Ecto neural progenitor cell (in vitro differentiated cells): ENCODE measurements around the gene CD81.
"Not testable (repeated sequence)": the region's sequence is repeated elsewhere in the genome, so short reads cannot be mapped to it uniquely, and the experiment has no call there.

ENCODE experiments used
- DNase-seq: peaks from one replicate; pipeline ENCODE4 v3.0.0-alpha.2; 2018; ENCODE audit warnings: low spot score

The CD81 gene

DNA sequence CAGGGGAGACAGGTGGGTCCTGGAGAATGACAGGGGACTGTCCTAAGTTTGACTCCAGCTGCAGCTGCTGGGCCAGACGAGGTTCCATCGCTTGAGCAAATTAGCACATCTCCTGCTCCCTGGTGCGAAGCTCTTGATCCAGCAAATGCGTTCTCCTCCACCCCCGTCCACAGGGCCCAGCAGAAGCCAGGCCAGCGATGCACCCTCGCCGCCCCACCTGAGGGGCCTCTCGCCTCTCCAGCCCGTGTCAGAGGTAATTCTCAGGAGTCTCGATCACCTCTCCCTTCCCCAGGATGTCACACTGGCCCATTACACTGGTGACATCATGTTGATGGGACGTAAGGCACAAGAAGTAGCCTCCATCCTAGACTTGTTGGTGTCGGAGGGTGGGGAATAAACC is 19.5 kb upstream of the CD81 start:
- not testable (repeated sequence) for DNase-seq

DNA sequence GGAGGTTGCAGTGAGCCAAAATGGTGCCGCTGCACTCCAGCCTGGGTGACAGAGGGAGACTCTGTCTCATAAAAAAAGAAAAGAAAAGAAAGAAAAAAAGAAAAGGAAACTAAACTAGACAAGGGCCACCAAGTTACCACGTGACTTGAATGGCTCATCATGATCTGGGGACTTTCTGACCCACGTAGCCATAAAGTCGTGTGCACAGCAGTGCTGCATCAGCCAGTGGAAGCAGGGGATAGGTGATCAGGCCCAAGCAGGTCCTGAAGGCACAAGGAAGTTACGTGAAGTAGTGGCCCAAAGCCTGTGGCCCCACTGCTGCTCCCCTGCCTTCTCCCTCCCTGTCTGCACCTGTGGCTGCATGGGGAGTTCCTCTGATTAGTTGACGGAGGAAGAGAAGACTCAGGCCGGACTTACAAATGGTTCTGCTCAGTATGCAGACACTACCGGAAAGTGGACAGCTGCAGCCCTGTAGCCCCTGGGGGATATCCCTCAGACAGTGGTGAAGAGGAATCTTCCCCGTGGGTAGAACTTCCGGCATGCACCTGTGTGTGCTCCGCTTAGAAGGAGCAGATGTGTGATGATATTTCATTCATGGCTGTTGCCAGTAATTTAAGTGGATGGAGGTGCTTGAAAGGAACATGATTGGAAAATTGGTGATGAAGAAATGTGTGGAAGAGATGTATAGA is 18.2 kb upstream of the CD81 start:
- DNase-seq = no peak

DNA sequence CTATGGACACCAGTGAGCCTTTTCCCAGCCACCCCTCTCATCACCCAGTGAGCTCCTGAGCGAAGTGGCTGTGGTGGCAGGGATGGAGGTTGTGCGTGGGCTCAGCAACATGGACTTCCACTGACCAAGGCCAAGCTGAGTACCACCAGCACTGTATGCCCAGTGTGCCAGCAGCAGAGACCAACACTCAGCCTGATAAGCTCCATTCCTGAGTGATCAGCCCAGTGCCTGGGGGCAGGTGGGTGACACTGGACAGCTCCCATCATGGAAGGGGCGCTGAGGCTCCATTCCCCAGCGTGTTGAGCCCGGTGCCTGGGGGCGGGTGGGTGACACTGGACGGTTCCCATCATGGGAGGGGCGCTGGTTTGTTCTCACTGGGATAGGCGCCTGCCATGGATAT is 17.6 kb upstream of the CD81 start:
- no peak for DNase-seq

GRCh38 chr11:2360081-2360642 is 16.9 kb upstream of the CD81 start:
- no peak for DNase-seq

GRCh38 chr11:2361565-2361964 is 15.5 kb upstream of the CD81 start:
- DNase-seq = no peak

- no peak for DNase-seq
Observed at GRCh38 chr11:2362414-2362813, 14.7 kb upstream of the CD81 start.

DNA sequence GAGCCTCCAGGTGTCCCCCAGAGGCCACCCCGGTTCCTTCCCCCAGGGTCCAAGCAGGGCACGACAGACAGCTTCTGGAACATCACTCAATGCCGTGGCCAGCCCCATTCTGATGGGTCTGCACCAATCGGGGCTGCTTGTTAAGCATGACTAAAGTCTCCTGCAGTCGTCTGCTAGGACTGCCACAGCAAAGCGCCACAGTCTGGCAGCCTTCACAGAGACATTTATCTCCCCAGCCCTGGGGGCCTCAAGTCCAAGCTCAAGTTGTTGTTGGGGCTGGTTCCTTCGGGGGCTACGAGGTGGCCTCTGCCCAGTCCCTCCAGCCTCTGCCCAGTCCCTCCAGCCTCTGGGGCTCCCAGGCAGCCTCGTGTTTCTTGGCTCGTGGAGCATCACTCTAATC is 14.0 kb upstream of the CD81 start:
- no peak for DNase-seq

- no peak for DNase-seq
Observed at GRCh38 chr11:2363577-2364370, 13.3 kb upstream of the CD81 start.

- not testable (repeated sequence) for DNase-seq
Observed at GRCh38 chr11:2364386-2364785, 12.7 kb upstream of the CD81 start.

GRCh38 chr11:2365571-2366210 is 11.4 kb upstream of the CD81 start:
- no peak for DNase-seq

DNA sequence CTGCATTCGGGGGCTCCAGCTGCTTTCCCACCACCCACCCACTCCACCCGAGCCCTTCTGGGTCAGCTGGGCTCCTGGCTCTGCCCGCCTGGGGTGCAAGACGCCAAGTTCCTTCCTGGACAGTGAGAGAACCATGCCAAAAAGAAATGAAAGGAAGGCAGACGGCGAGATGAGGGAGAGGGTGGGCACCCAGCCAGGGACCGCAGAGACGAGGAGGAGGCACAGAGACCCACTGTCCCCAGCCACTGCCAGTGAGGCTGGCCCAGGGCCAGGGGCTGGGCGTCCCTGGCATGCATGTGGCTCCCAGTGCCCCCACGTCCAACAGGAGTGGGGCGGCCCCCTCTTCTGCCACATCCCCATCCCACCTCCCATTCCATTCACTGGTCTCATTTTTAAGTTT is 10.8 kb upstream of the CD81 start:
- no peak for DNase-seq

DNA sequence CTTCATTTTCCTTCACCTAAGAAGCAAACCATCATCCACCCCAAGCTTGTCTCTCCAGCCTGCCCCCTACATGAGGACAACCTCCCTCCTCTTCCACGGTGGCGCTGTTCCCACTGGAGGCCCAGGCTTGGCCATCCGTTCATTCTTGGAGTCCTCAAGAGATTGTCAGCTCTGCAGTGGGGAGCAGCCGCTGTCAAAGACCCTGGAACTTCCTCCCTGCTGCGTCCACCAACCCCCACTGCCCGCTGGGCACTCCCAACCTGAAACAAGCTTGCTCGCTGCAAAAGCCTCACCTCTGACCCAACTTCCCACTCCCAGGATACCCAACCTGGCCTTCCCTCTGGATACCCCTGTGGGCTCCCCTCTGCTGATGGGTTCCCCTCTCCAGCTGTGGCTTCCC is 10.4 kb upstream of the CD81 start:
- no peak for DNase-seq

DNA sequence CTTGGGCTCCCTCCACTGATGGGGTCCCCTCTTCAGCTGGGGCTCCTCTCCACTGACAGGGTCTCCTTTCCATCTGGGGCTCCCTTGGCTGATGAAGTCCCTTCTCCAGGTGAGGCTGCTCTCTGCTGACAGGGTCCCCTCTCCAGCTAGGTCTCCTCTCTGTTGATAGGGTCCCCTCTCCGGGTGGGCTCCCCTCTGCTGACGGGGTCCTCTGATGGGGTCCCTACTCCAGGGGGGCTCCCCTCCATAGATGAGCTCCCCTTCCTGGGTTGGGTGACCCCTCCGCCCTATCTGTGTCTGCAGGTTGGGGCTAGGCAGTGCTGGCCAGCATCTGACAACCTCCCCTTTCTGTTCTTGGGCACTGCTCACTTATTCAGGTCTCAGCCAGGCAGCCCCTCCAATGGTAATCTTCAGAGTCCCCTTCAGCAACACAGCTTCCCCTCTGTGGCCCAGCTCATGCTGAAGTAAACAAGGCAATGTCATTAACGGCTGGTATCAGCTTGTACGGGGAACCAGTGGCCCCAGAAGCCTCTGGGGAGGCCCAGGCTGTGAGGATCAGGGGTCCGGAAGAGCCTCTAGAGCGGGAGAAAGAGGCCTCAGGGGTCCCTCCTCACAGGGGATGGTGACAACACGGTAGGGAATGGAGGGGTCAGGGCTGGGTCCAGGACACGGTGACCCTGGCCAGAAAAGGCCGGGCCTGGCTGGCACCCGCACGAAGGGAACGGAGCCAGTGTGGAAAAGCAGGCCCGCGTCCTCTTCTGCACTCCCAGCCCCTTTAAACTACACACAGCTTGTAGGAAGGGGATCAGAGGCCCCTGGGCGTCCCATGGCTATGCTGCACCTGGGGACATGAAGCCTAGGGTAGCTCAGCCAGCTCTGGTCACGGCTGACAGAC is 9.6 kb upstream of the CD81 start:
- DNase-seq = no peak

DNA sequence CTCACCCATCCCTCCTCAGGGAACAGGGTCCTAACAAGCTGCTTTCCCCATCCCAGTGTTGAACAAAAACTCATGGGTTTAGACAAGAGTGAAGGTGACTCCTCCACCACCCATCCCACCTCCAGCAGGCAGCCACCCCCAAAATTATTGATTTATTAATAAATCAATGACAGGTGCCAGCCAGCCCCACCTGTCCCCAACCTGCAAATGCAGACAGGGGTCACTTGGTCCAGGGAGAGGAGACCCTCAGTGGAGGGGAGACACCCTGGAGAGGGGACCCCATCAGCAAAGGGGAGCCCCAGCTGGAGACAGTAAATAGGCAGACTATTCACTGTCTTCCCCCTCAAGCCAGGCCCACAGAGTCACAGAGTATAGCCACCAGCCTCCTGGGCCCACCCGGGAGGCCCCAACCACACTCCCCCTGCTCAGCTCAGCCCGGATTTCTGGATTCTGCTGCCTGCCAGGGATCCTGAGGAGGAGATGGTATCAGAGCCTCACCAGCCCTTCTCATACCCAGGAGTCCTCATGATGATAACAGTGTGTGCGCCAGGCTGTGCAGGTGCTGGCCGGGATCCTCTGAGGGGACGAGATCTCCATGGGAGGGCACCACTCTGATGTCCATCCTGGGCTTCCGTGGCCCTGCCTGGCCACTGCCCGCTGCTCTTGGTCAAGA is 8.8 kb upstream of the CD81 start:
- no peak for DNase-seq

DNA sequence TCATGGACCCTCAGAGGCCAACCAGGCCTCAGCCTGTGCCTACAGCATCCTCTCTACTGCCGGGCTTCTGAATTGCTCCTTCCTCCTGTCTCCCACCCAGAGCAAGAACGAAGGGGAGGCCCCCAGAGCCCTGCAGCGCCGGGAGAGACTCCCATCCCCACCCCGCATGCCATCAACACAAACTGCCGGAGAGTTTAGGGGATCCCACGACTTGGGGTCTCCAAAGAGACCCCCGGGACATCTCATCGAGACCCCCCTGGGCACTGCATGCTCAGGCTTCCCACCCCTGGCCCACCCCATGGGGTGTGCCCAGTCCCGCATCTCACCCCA is 8.3 kb upstream of the CD81 start:
- DNase-seq = no peak

GRCh38 chr11:2369320-2369719 is 7.8 kb upstream of the CD81 start:
- no peak for DNase-seq

DNA sequence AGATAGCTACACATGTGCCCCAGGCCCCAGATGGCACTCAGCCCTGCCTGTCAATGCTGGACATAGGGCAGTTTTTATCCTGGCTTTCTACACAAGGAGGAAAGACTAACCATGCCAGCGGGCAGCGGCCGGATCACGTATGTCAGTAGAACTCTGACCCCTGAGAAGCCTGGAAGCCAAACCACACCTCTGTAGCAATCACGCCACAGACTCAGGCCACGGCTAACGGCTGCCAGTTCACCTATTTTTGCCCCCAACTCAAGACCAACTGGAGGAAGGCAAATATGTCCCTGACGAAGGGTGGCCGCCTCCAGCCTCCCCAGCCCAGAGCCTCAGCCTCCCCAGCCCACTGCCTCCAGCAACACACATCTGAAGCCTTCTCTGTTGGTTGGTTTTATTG is 7.2 kb upstream of the CD81 start:
- DNase-seq = no peak

GRCh38 chr11:2374456-2375201 is 2.5 kb upstream of the CD81 start:
- DNase-seq = no peak

DNA sequence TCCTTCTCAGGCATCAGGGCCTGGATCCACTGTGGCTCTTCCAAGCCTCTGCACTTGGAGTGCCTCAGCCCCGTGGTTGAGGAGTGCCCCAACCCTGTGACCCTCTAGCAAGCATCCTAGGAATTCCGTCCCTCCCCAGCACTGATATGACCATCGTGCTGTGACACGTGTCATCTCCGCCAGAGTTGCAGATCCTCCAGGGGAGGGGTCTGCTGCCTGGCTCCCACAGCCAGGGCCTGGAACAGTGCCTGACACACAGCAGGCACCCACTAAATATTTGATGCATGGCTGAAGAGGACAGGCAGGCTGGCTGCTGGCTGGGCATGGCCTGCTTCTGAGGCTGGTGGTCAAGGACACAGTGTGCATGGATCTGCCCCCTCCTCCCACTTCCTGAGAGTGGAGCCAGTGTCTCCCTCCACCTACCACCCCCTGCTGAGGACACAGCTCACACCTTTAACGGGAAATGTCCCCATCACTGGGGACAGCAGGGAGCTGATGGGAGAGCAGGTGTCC is 1.7 kb upstream of the CD81 start:
- no peak for DNase-seq

- no peak for DNase-seq
Observed at GRCh38 chr11:2375964-2376551, 1.1 kb upstream of the CD81 start.
